HG03442 (cell line): ENCODE measurements around the gene CDK7.
A peak's percentile ranks its signal among the peaks of the same experiment; 100 is the strongest.
"Not testable (repeated sequence)": the region's sequence is repeated elsewhere in the genome, so short reads cannot be mapped to it uniquely, and the experiment has no call there.

Experiments used
- ATAC-seq: cut with Tn5 transposase; IDR thresholded peaks from one replicate; pipeline ENCODE4 v1.9.1; 2021; ENCODE audit warnings: mild to moderate bottlenecking, moderate library complexity; ENCODE audit not compliant: unreplicated experiment

CDK7 gene

GRCh38 chr5:69234457-69235268 lies at the start of gene CDK7:
Gene CDK7, plus strand, starts transcription at chr5:69234886. Its CDS starts 90 bp downstream, at chr5:69234976.
- ATAC-seq: peak; percentile 97

GRCh38 chr5:69187342-69187741 lies 47.3 kb upstream of the CDK7 start:
- ATAC-seq: no peak

GRCh38 chr5:69188811-69189161 lies 45.9 kb upstream of the CDK7 start:
- no peak for ATAC-seq

- peak; percentile 91 for ATAC-seq
These were observed 45.3 kb upstream of the CDK7 start, which contains the start of gene CENPH for GRCh38 chr5:69189162-69190086. Gene CENPH, plus strand, starts transcription at chr5:69189583. Its CDS starts 52 bp downstream, at chr5:69189635.

- no peak for ATAC-seq
These were observed 32.2 kb upstream of the CDK7 start for GRCh38 chr5:69202497-69202896.

GRCh38 chr5:69206528-69207190 lies 28.0 kb upstream of the CDK7 start:
- no peak for ATAC-seq

GRCh38 chr5:69209602-69210001 lies 25.1 kb upstream of the CDK7 start:
- ATAC-seq: no peak

GRCh38 chr5:69211200-69211599 lies 23.5 kb upstream of the CDK7 start:
- no peak for ATAC-seq

- no peak for ATAC-seq
These were observed 22.7 kb upstream of the CDK7 start for GRCh38 chr5:69212022-69212421.

- ATAC-seq: no peak
These were observed 21.0 kb upstream of the CDK7 start for GRCh38 chr5:69213513-69214215.

- ATAC-seq: no peak
These were observed 17.6 kb upstream of the CDK7 start for GRCh38 chr5:69217151-69217511.

GRCh38 chr5:69217548-69218526 lies 16.8 kb upstream of the CDK7 start:
- ATAC-seq: peak; percentile 83

- ATAC-seq: no peak
These were observed 14.7 kb upstream of the CDK7 start for GRCh38 chr5:69219939-69220338.

- ATAC-seq: not testable (repeated sequence)
These were observed 14.3 kb upstream of the CDK7 start for GRCh38 chr5:69220371-69220770.

GRCh38 chr5:69220833-69221232 lies 13.9 kb upstream of the CDK7 start:
- ATAC-seq: not testable (repeated sequence)

GRCh38 chr5:69224520-69224919 lies 10.2 kb upstream of the CDK7 start:
- ATAC-seq: no peak

- ATAC-seq: no peak
These were observed 8.8 kb upstream of the CDK7 start for GRCh38 chr5:69225860-69226259.

GRCh38 chr5:69230181-69230580 lies 4.5 kb upstream of the CDK7 start:
- ATAC-seq: no peak

- ATAC-seq: no peak
These were observed 3.4 kb upstream of the CDK7 start for GRCh38 chr5:69231281-69231680.
